HEK293 (cell line): ENCODE data around the gene UBAC2.
"Not testable (repeated sequence)": the region's sequence is repeated elsewhere in the genome, so short reads cannot be mapped to it uniquely, and the experiment has no call there.

Experiments used
- YY1 ChIP-seq: fragments of 450-650 bp; formaldehyde crosslinking; IDR thresholded peaks from 2 replicates; pipeline ENCODE4 v1.5.1; 2018; ENCODE audit warnings: missing biosample characterization, missing genetic modification characterization
- ZNF23 ChIP-seq: fragments of 450-650 bp; formaldehyde crosslinking; IDR thresholded peaks from 2 replicates; pipeline ENCODE4 v1.5.1; 2016; ENCODE audit warnings: missing biosample characterization, missing genetic modification characterization, borderline replicate concordance
- ZNF658 ChIP-seq: fragments of 450-650 bp; formaldehyde crosslinking; IDR thresholded peaks from 2 replicates; pipeline ENCODE4; 2016; ENCODE audit warnings: missing biosample characterization, missing genetic modification characterization
- ZNF670 ChIP-seq: fragments of 450-650 bp; formaldehyde crosslinking; IDR thresholded peaks from 2 replicates; pipeline ENCODE4 v1.5.1; 2016; ENCODE audit warnings: missing biosample characterization, missing genetic modification characterization, low read depth
- TF ChIP-seq, protein P1 (sequence below): fragments of 450-650 bp; formaldehyde crosslinking; IDR thresholded peaks from 2 replicates; pipeline ENCODE4 v1.5.1; 2016; ENCODE audit warnings: missing biosample characterization, missing genetic modification characterization

DNA sequence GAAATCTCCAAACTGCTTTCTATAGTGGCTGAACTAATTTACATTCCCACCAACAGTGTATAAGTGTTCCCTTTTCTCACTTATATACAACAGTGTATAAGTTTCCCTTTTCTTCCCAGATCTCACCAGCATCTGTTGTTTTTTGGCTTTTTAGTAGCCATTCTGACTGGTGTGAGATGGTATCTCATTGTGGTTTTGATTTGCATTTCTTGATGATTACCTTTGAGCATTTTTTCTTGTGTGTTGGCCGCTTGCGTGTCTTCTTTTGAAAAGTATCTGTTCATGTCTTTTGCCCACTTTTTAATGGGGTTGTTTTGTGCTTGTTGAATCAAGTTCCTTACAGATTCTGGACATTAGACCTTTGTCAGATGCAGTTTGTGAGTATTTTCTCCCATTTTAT, 49.0 kb downstream of the UBAC2 start:
- TF ChIP-seq YY1 (tag by site-specific recombination); ZNF658; ZNF23 (tag by site-specific recombination); ZNF670: not testable (repeated sequence)
- TF ChIP-seq, protein P1, sequence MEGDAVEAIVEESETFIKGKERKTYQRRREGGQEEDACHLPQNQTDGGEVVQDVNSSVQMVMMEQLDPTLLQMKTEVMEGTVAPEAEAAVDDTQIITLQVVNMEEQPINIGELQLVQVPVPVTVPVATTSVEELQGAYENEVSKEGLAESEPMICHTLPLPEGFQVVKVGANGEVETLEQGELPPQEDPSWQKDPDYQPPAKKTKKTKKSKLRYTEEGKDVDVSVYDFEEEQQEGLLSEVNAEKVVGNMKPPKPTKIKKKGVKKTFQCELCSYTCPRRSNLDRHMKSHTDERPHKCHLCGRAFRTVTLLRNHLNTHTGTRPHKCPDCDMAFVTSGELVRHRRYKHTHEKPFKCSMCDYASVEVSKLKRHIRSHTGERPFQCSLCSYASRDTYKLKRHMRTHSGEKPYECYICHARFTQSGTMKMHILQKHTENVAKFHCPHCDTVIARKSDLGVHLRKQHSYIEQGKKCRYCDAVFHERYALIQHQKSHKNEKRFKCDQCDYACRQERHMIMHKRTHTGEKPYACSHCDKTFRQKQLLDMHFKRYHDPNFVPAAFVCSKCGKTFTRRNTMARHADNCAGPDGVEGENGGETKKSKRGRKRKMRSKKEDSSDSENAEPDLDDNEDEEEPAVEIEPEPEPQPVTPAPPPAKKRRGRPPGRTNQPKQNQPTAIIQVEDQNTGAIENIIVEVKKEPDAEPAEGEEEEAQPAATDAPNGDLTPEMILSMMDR (tag by site-specific recombination) = not testable (repeated sequence)
